Measurements from ENCODE around the gene SLC29A4. TPM values are rescaled to one million over a fixed set of nuclear protein-coding genes. Genes with fewer than 3 reads are reported as not detected.

SLC29A4 gene
- total and polyA plus RNA-seq, 2 of the 13 experiments (the other 11 are each of a cell fraction or from before 2014, with no cell fraction given), result 29.7 to 31.7 TPM

DNA sequence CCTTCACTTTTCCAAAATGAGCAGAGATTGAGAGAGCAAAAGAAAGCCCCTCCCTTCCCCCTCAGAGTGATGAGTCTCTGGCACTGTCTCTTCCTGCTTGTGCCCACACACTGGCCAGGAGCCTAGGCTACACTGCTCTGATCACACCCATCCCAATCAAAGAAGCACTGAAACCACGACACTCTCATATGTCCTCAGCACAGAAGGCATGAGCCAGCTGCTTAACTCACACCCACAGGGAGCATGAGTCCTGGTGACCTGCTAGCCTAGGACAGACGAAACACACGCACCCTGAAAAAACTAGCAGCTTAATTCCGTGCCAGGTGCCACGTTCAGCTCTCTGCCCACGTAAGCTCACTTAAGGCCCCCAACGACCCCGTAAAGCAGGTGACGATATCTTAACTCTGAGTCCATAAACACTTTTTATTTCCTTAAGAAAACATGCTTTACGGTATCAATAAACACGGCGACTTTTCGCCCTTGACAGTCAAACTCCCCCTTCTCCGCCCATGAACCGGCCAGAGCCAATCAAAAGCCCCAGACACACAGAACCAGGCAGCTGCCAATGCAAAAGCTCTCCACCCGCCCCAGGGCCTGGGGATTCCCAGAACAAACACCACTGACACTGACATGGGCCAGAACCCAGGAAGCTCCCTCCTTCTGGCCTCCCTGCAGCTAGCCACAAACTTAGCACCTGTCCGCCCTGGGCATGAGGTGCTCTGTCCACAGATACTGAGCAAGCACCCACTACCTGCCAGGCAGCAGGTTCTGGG lies 71.9 kb downstream of the SLC29A4 start:
- FAIRE-seq (no peak), DNase-seq (ENCODE audit: low spot score) (no peak), ATAC-seq (no peak; the same call in 2 of the 3 replicates)
- no TSS peak for BruUV-seq (replicated peaks)
- Histone ChIP-seq H3K4me1 (ENCODE audit: insufficient read depth, low read length) (no peaks in the 10 kb centered on the region), H4K20me1 (ENCODE audit: insufficient read depth, low read length) (peaks cover 39% of the 10 kb centered on the region; the same call in 1 of the 2 replicates), H3K9ac (ENCODE audit: insufficient read depth, low read depth, low read length) (no peak overlapping the region), H3K79me2 (ENCODE audit: insufficient read depth, low read length) (peaks cover 26% of the 10 kb centered on the region), H3K4me2 (ENCODE audit: low read depth, low read length) (no peak overlapping the region), H3K27me3 (ENCODE audit: control insufficient read depth in 1 of 2, insufficient read depth in 2 of 2, low read length in 2 of 2) (no peaks in the 10 kb centered on the region), H2AFZ (ENCODE audit: low read length) (no peak overlapping the region), H3K9me3 (ENCODE audit: low read length) (no peaks in the 10 kb centered on the region), H3K36me3 (replicated peaks in 1 of 2; ENCODE audit: control insufficient read depth in 1 of 2, insufficient read depth in 2 of 2, low read length in 2 of 2) (peaks cover 66 to 87% of the 10 kb centered on the region in 2 experiments), H3K4me3 (replicated peaks in 1 of 3; ENCODE audit: insufficient read depth in 1 of 3, low read depth in 2 of 3, low read length in 3 of 3) (no peak overlapping the region), H3K27ac (ENCODE audit: extremely low read length, insufficient read depth, low read length) (no peak overlapping the region)
- intact Hi-C loops (cut with micrococcal nuclease; ENCODE audit: unreplicated experiment) (no loop called here), in situ Hi-C loops (cut with HindIII; ENCODE audit: extremely low pct_ligation_motif_present, low pct_unique_long_range_greater_than_20kb) (no loop called here)
- no peak for TF ChIP-seq POLR2G (IDR thresholded peaks at IDR 0.05; ENCODE audit: low read depth, low read length)
- TF ChIP-seq RBM22 (optimal IDR thresholded peaks at IDR 0.05; ENCODE audit: low read length), result peak; percentile 28
- CTCF ChIA-PET (ENCODE audit: low intra/inter-chr PET ratio, low total read pairs), result no interaction called here
- POLR2A ChIA-PET, result interaction anchor here (1.3 kb wide), 1 partner anchor 84 kb away, joined by 4 read pairs; no protein-coding TSS in a partner anchor
- WGBS (ENCODE audit: low lambda C conversion rate), result 97% methylated on average over 17 of the region's 17 CpGs

Other genes starting within 250 kb of the SLC29A4 start
- gene RBAK, start 237.1 kb upstream of the SLC29A4 start, total RNA-seq (2016; rRNA removed; fragmentation: Illumina TruSeq; extraction: Trizol), result 11.8 and 14.9 TPM in 2 replicates
- 4.2 and 4.4 TPM in 2 replicates for gene RBAK, start 237.1 kb upstream of the SLC29A4 start, polyA plus RNA-seq (2011; rRNA removed)
- gene WIPI2, start 92.7 kb upstream of the SLC29A4 start, total RNA-seq (2016; rRNA removed; fragmentation: Illumina TruSeq; extraction: Trizol), result 35.0 and 42.3 TPM in 2 replicates
- 73.4 and 79.0 TPM in 2 replicates for gene WIPI2, start 92.7 kb upstream of the SLC29A4 start, polyA plus RNA-seq (2011; rRNA removed)
- gene TNRC18, start 140.9 kb downstream of the SLC29A4 start, total RNA-seq (2016; rRNA removed; fragmentation: Illumina TruSeq; extraction: Trizol), result 12.8 and 17.4 TPM in 2 replicates
- 10.9 and 11.7 TPM in 2 replicates for gene TNRC18, start 140.9 kb downstream of the SLC29A4 start, polyA plus RNA-seq (2011; rRNA removed)
- 3.9 TPM in 2 replicates for gene FBXL18, start 230.9 kb downstream of the SLC29A4 start, total RNA-seq (2016; rRNA removed; fragmentation: Illumina TruSeq; extraction: Trizol)
- gene FBXL18, start 230.9 kb downstream of the SLC29A4 start, polyA plus RNA-seq (2011; rRNA removed), result 1.1 and 1.5 TPM in 2 replicates
- gene ACTB, start 247.7 kb downstream of the SLC29A4 start, total RNA-seq (2016; rRNA removed; fragmentation: Illumina TruSeq; extraction: Trizol), result 983 and 1,099 TPM in 2 replicates
- gene ACTB, start 247.7 kb downstream of the SLC29A4 start, polyA plus RNA-seq (2011; rRNA removed), result 984 and 1,160 TPM in 2 replicates